Measurements from ENCODE around the gene DDX52.

DNA sequence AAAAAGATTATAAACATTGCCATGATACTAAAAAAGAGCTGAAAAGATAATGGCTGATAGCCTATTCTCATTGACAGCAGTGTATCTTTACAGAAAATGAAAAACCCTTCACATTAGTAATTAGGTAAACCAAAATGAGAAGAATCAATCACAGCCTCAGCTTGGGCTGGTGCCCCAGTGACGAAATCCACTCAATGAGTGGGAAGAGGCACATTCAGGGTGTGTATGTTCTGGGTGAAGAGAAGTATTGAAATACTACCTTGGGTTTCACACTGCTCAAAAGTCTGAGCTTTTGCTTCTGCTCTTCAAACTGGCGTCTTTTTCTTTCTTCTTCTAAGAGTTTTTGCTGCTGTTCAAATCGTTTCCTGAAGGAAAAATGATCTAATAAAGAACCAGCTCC lies 58.2 kb downstream of the DDX52 start:
- TF ChIP-seq CTCF (IDR thresholded peaks at IDR 0.05) (no peak), ZNF671 (CRISPR knock-in tag; IDR thresholded peaks at IDR 0.05) (no peak), FOXJ3 (CRISPR knock-in tag; IDR thresholded peaks at IDR 0.05; ENCODE audit: borderline replicate concordance) (no peak), NFYB (CRISPR knock-in tag; conservative IDR thresholded peaks at IDR 0.05; ENCODE audit: low read depth) (no peak), NR3C1 (CRISPR knock-in tag; conservative IDR thresholded peaks at IDR 0.05; ENCODE audit: low read depth) (no peak), ZNF232 (CRISPR knock-in tag; IDR thresholded peaks at IDR 0.05) (no peak), ELF4 (CRISPR knock-in tag; IDR thresholded peaks at IDR 0.05; ENCODE audit: low read depth) (no peak)
- TF ChIP-seq, protein P1, sequence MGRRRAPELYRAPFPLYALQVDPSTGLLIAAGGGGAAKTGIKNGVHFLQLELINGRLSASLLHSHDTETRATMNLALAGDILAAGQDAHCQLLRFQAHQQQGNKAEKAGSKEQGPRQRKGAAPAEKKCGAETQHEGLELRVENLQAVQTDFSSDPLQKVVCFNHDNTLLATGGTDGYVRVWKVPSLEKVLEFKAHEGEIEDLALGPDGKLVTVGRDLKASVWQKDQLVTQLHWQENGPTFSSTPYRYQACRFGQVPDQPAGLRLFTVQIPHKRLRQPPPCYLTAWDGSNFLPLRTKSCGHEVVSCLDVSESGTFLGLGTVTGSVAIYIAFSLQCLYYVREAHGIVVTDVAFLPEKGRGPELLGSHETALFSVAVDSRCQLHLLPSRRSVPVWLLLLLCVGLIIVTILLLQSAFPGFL (CRISPR knock-in tag; IDR thresholded peaks at IDR 0.05; ENCODE audit: borderline replicate concordance) = no peak
- TF ChIP-seq, protein P2, sequence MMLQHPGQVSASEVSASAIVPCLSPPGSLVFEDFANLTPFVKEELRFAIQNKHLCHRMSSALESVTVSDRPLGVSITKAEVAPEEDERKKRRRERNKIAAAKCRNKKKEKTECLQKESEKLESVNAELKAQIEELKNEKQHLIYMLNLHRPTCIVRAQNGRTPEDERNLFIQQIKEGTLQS (CRISPR knock-in tag; conservative IDR thresholded peaks at IDR 0.05) = no peak

All from WTC11 (cell line).